Lung (tissue), 12 donors: ENCODE results near the gene RANBP17. TPM values are rescaled to one million over a fixed set of nuclear protein-coding genes. Genes with fewer than 3 reads are reported as not detected.
A peak's percentile ranks its signal among the peaks of the same experiment; 100 is the strongest.

Experiments used
- ATAC-seq: fragments of 200-7000 bp; cut with Tn5 transposase; one replicate; pipeline ENCODE4 v1.9.1; 2020; ENCODE audit warnings: moderate number of reproducible peaks; ENCODE audit not compliant: insufficient read depth, low FRiP score
- DNase-seq, 3 donors: peaks; one replicate each; pipeline ENCODE4 v3.0.0-alpha.2; 2013 to 2017
- H3K27ac ChIP-seq, 2 donors: one replicate each; pipeline ENCODE4 v1.5.1; 2013; ENCODE audit warnings: mild to moderate bottlenecking in 2 of 2, moderate library complexity in 2 of 2, control low read depth in 1 of 2, inconsistent platforms in 1 of 2, low read depth in 1 of 2, low read length in 1 of 2
- H3K27me3 ChIP-seq, 3 donors: one replicate each; pipeline ENCODE4 v1.5.1; 2013; ENCODE audit warnings: low read length in 2 of 3; ENCODE audit not compliant: control insufficient read depth in 3 of 3, insufficient read depth in 3 of 3
- H3K36me3 ChIP-seq, 4 donors: one replicate each; pipeline ENCODE4 v1.5.1; 2013; ENCODE audit warnings: low read length in 4 of 4, mild to moderate bottlenecking in 1 of 4, moderate library complexity in 1 of 4; ENCODE audit not compliant: control insufficient read depth in 4 of 4, insufficient read depth in 4 of 4
- H3K4me1 ChIP-seq, 5 donors: one replicate each; pipeline ENCODE4 v1.5.1; 2013; ENCODE audit warnings: low read length in 5 of 5, mild to moderate bottlenecking in 2 of 5, moderate library complexity in 1 of 5; ENCODE audit not compliant: control insufficient read depth in 5 of 5, insufficient read depth in 5 of 5
- H3K4me3 ChIP-seq: one replicate; pipeline ENCODE4 v1.5.1; 2013; ENCODE audit warnings: mild to moderate bottlenecking, control low read depth, moderate library complexity
- H3K9ac ChIP-seq, 2 donors: one replicate each; pipeline ENCODE4 v1.5.1; 2013; ENCODE audit warnings: low read length in 2 of 2, control low read depth in 1 of 2; ENCODE audit not compliant: insufficient read depth in 1 of 2
- H3K9me3 ChIP-seq, 4 donors: one replicate each; pipeline ENCODE4 v1.5.1; 2013; ENCODE audit warnings: low read length in 3 of 4, mild to moderate bottlenecking in 1 of 4, moderate library complexity in 1 of 4; ENCODE audit not compliant: control insufficient read depth in 4 of 4, insufficient read depth in 3 of 4
- CTCF ChIP-seq: IDR thresholded peaks from 2 replicates; pipeline ENCODE4 v1.5.1; 2012; ENCODE audit warnings: mild to moderate bottlenecking; ENCODE audit errors: control extremely low read depth, extremely low read depth
- WGBS, 2 donors: extraction: QIAGEN DNeasy Blood & Tissue Kit; methylation state at CpG; one replicate each; pipeline ENCODE4 v1.1.7; 2013; 5-methylcytosine and 5-hydroxymethylcytosine counted together
- polyA plus RNA-seq, 2 donors: library from polyadenylated mRNA; stranded (reverse); fragments of 200-250 nt; gene quantifications; one replicate each; pipeline ENCODE4 v1.2.1, GENCODE V29; 2013
- total RNA-seq, 2 donors: library from RNA; depleted of rRNA in 1 of 2; stranded (reverse); fragments of >200 nt in 1 of 2; gene quantifications; one replicate each; pipeline ENCODE4 v1.2.1, GENCODE V29; 2014 to 2021
- donor health status: control.
- donor health status: control.
- donor health status: Bipolar disorder and iron deficiency.
- donor health status: healthy.
- donor health status: DM: yes; HTN: yes; CAD: no.

The RANBP17 gene
- total and polyA plus RNA-seq, 4 donors: 1.8 to 130 (median 11.0) TPM

DNA sequence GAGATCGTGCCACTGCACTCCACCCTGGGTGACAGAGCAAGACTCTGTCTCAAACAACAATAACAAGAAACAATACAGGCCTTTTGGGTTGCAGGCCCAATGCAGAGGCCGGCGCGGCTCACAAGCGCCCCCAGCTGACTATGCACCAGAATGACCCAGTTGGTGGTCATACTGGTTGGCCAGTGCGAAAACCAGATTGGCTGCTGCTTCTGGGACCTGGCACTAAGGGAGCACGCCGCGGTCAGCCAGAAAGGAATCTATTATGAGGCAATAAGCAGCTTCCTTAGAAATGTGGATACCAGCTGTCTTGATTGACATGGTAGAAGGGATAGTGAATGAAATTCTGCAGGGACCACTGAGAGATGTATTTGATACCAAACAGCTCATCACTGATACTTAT is 35.0 kb downstream of the RANBP17 start:
- peaks cover 0 to 4% (median 0%) of the 10 kb centered on the region in 4 donors for H3K36me3 ChIP-seq
- H3K4me3 ChIP-seq: no peak overlapping the region
- no peaks in the 10 kb centered on the region for H3K4me1 ChIP-seq
- ATAC-seq: no peak
- no peak overlapping the region for H3K27ac ChIP-seq
- H3K9ac ChIP-seq: no peak overlapping the region
- WGBS, 2 donors: 74 to 79% methylated on average over 9 of the region's 9 CpGs
- no peak for DNase-seq
- H3K27me3 ChIP-seq: no peaks in the 10 kb centered on the region
- TF ChIP-seq CTCF: no peak
- H3K9me3 ChIP-seq: peaks cover 0 to 5% (median 0%) of the 10 kb centered on the region in 4 donors

DNA sequence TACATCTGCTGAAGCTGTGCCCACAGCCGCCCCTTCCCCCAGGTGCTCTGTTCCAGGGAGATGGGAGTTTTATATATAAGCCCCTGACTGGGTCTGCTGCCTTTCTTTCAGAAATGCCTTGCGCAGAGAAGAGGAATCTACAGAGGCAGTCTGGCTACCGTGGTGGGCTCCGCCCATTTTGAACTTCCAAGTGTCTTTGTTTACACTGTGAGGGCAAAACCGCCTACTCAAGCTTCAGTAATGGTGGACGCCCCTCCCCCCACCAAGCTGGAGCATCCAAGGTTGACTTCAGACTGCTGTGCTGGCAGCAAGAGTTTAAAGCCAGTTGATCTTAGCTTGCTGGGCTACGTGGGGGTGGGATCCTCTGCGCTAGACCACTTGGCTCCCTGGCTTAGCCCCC is 41.3 kb downstream of the RANBP17 start:
- ATAC-seq (no peak), DNase-seq (no peak)
- no peak for TF ChIP-seq CTCF

DNA sequence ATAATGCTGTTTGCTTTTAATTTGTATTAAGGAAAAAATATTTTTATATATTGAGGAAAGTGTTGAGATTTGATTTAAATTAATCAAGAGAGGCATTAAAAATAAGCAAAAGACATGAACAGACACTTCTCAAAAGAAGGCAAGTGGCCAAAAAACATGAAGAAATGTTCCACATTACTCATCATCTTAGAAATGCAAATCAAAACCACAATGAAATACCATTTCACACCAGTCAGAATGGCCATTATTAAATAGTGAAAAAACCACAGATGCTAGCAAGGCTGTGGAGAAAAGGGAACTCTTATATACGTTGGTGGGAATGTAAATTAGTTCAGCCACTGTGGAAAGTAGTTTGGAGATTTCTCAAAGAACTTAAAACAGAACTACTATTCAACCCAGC is 45.9 kb downstream of the RANBP17 start:
- 32 to 65% methylated on average over 1 of the region's 1 CpG for WGBS, 2 donors
- H3K9ac ChIP-seq: no peak overlapping the region
- no peaks in the 10 kb centered on the region for H3K27me3 ChIP-seq
- no peak for DNase-seq
- H3K36me3 ChIP-seq: peaks cover 0 to 8% (median 0%) of the 10 kb centered on the region in 4 donors
- no peak for ATAC-seq
- no peak overlapping the region for H3K27ac ChIP-seq
- no peaks in the 10 kb centered on the region for H3K4me1 ChIP-seq
- no peak for TF ChIP-seq CTCF
- no peaks in the 10 kb centered on the region for H3K9me3 ChIP-seq
- no peak overlapping the region for H3K4me3 ChIP-seq

More for the DNA sequence above, 41.3 kb downstream of the RANBP17 start:
- Histone ChIP-seq H3K9ac (no peak overlapping the region), H3K36me3 (peaks cover 0 to under 1% (median 0%) of the 10 kb centered on the region in 4 donors), H3K27ac (no peak overlapping the region), H3K4me3 (no peak overlapping the region), H3K27me3 (no peaks in the 10 kb centered on the region), H3K4me1 (no peaks in the 10 kb centered on the region), H3K9me3 (peaks cover 0 to 5% (median 0%) of the 10 kb centered on the region in 4 donors)
- 90 to 92% methylated on average over 8 of the region's 8 CpGs for WGBS, 2 donors

DNA sequence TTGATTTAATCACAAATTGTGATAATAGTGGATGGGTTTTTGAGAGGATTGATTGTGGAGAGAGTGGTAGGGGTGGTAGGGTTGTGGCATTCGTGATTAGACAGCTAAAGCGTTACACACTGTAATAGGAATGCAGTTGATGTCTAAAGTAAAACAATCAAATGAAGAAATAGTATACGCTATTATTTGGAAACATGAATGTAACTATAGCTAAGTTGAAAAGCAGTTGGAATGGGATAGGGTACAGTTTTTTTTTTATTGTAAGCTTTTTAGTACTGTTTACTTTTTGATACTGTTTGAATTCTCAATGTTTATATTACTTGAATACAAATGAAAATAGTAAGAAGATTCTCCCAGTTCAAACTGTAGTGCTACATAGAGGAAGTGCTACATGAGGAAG is 51.8 kb downstream of the RANBP17 start:
- Histone ChIP-seq H3K36me3 (peaks cover 0 to 8% (median under 1%) of the 10 kb centered on the region in 4 donors), H3K27ac (no peak overlapping the region), H3K27me3 (no peaks in the 10 kb centered on the region), H3K9ac (no peak overlapping the region), H3K9me3 (no peaks in the 10 kb centered on the region), H3K4me3 (no peak overlapping the region), H3K4me1 (no peaks in the 10 kb centered on the region)
- WGBS, 2 donors: 67 to 81% methylated on average over 3 of the region's 3 CpGs
- peak in 2 of 3 donors; percentile 12 to 27 for DNase-seq
- TF ChIP-seq CTCF: no peak
- no peak for ATAC-seq
